Mucosa of rectum (tissue), 2 donors: ENCODE results near the gene PLPPR1.

ENCODE experiments used
- H3K27ac ChIP-seq, 2 donors: one replicate each; pipeline ENCODE4 v1.7.0; 2013; ENCODE audit warnings: inconsistent platforms in 2 of 2, low read depth in 2 of 2, low read length in 2 of 2
- H3K27me3 ChIP-seq, 2 donors: one replicate each; pipeline ENCODE4 v1.7.0; 2013; ENCODE audit warnings: low read length in 2 of 2; ENCODE audit not compliant: control insufficient read depth in 2 of 2, insufficient read depth in 2 of 2
- H3K36me3 ChIP-seq, 2 donors: one replicate each; pipeline ENCODE4 v1.7.0; 2013; ENCODE audit warnings: low read length in 2 of 2; ENCODE audit not compliant: control insufficient read depth in 2 of 2, insufficient read depth in 2 of 2
- H3K4me1 ChIP-seq, 2 donors: one replicate each; pipeline ENCODE4 v1.7.0; 2013; ENCODE audit warnings: low read length in 2 of 2, mild to moderate bottlenecking in 1 of 2; ENCODE audit not compliant: control insufficient read depth in 2 of 2, insufficient read depth in 2 of 2
- H3K4me3 ChIP-seq, 2 donors: one replicate each; pipeline ENCODE4 v1.7.0; 2013; ENCODE audit warnings: low read length in 2 of 2
- H3K9ac ChIP-seq, 2 donors: one replicate each; pipeline ENCODE4 v1.7.0; 2013; ENCODE audit warnings: low read length in 2 of 2, low read depth in 1 of 2, mild to moderate bottlenecking in 1 of 2
- H3K9me3 ChIP-seq, 2 donors: one replicate each; pipeline ENCODE4 v1.7.0; 2013; ENCODE audit warnings: low read length in 2 of 2; ENCODE audit not compliant: control insufficient read depth in 2 of 2
- donor health status: healthy.
- donor health status: Normal muscosa, but diverticular disease.

PLPPR1 gene

GRCh38 chr9:101311191-101311590 lies 282.7 kb downstream of the PLPPR1 start:
- H3K27ac ChIP-seq: no peak overlapping the region
- no peaks in the 10 kb centered on the region for H3K4me1 ChIP-seq
- H3K9ac ChIP-seq: no peak overlapping the region
- H3K9me3 ChIP-seq: no peaks in the 10 kb centered on the region
- H3K36me3 ChIP-seq: no peaks in the 10 kb centered on the region
- no peak overlapping the region for H3K4me3 ChIP-seq
- no peaks in the 10 kb centered on the region for H3K27me3 ChIP-seq

- Histone ChIP-seq H3K9ac (no peak overlapping the region), H3K9me3 (no peaks in the 10 kb centered on the region), H3K36me3 (no peaks in the 10 kb centered on the region), H3K27me3 (no peaks in the 10 kb centered on the region), H3K4me1 (no peaks in the 10 kb centered on the region), H3K27ac (no peak overlapping the region), H3K4me3 (no peak overlapping the region)
Measured at GRCh38 chr9:101311758-101312420, 283.4 kb downstream of the PLPPR1 start.

GRCh38 chr9:101312661-101313060 lies 284.1 kb downstream of the PLPPR1 start:
- Histone ChIP-seq H3K36me3 (no peaks in the 10 kb centered on the region), H3K27ac (no peak overlapping the region), H3K9ac (no peak overlapping the region), H3K4me1 (no peaks in the 10 kb centered on the region), H3K4me3 (no peak overlapping the region), H3K9me3 (no peaks in the 10 kb centered on the region), H3K27me3 (no peaks in the 10 kb centered on the region)

- no peaks in the 10 kb centered on the region for H3K36me3 ChIP-seq
- H3K4me1 ChIP-seq: no peaks in the 10 kb centered on the region
- no peaks in the 10 kb centered on the region for H3K27me3 ChIP-seq
- no peak overlapping the region for H3K4me3 ChIP-seq
- H3K9ac ChIP-seq: no peak overlapping the region
- H3K27ac ChIP-seq: no peak overlapping the region
- H3K9me3 ChIP-seq: no peaks in the 10 kb centered on the region
Measured at GRCh38 chr9:101315112-101315450, 286.6 kb downstream of the PLPPR1 start.

GRCh38 chr9:101317735-101318134 lies 289.2 kb downstream of the PLPPR1 start:
- Histone ChIP-seq H3K27me3 (no peaks in the 10 kb centered on the region), H3K9me3 (no peaks in the 10 kb centered on the region), H3K4me3 (no peak overlapping the region), H3K4me1 (no peaks in the 10 kb centered on the region), H3K27ac (no peak overlapping the region), H3K36me3 (no peaks in the 10 kb centered on the region), H3K9ac (no peak overlapping the region)

- no peak overlapping the region for H3K4me3 ChIP-seq
Measured at GRCh38 chr9:101323129-101323528, 294.6 kb downstream of the PLPPR1 start.

GRCh38 chr9:101324245-101324804 lies 295.8 kb downstream of the PLPPR1 start:
- no peak overlapping the region for H3K27ac ChIP-seq
- no peaks in the 10 kb centered on the region for H3K4me1 ChIP-seq
- H3K9me3 ChIP-seq: no peaks in the 10 kb centered on the region
- no peaks in the 10 kb centered on the region for H3K36me3 ChIP-seq
- H3K9ac ChIP-seq: no peak overlapping the region
- no peaks in the 10 kb centered on the region for H3K27me3 ChIP-seq
- no peak overlapping the region for H3K4me3 ChIP-seq

More at GRCh38 chr9:101323129-101323528, 294.6 kb downstream of the PLPPR1 start:
- Histone ChIP-seq H3K4me1 (no peaks in the 10 kb centered on the region), H3K36me3 (no peaks in the 10 kb centered on the region), H3K27me3 (no peaks in the 10 kb centered on the region), H3K27ac (no peak overlapping the region), H3K9me3 (no peaks in the 10 kb centered on the region), H3K9ac (no peak overlapping the region)

GRCh38 chr9:101325053-101325452 lies 296.5 kb downstream of the PLPPR1 start:
- Histone ChIP-seq H3K4me1 (no peaks in the 10 kb centered on the region), H3K36me3 (no peaks in the 10 kb centered on the region), H3K27me3 (no peaks in the 10 kb centered on the region), H3K4me3 (no peak overlapping the region), H3K9me3 (no peaks in the 10 kb centered on the region), H3K27ac (no peak overlapping the region), H3K9ac (no peak overlapping the region)

GRCh38 chr9:101326035-101326434 lies 297.5 kb downstream of the PLPPR1 start:
- Histone ChIP-seq H3K9ac (no peak overlapping the region), H3K36me3 (no peaks in the 10 kb centered on the region), H3K4me3 (no peak overlapping the region), H3K27ac (no peak overlapping the region), H3K27me3 (no peaks in the 10 kb centered on the region), H3K9me3 (no peaks in the 10 kb centered on the region), H3K4me1 (no peaks in the 10 kb centered on the region)

GRCh38 chr9:101326501-101326900 lies 298.0 kb downstream of the PLPPR1 start:
- no peak overlapping the region for H3K4me3 ChIP-seq
- no peaks in the 10 kb centered on the region for H3K27me3 ChIP-seq
- H3K9me3 ChIP-seq: no peaks in the 10 kb centered on the region
- H3K36me3 ChIP-seq: no peaks in the 10 kb centered on the region
- no peak overlapping the region for H3K27ac ChIP-seq
- H3K4me1 ChIP-seq: no peaks in the 10 kb centered on the region
- H3K9ac ChIP-seq: no peak overlapping the region
